IMR-90 (cell line): ENCODE data around the gene PYCR2. TPM values are rescaled to one million over a fixed set of nuclear protein-coding genes. Genes with fewer than 3 reads are reported as not detected.

Experiments
- ATAC-seq: fragments of 200-7000 bp; cut with Tn5 transposase; 2 replicates; pipeline ENCODE4 v1.9.1; 2020; ENCODE audit warnings: low read depth, mild to moderate bottlenecking, moderate library complexity
- BruUV-seq: library from RNA; stranded (reverse); fragments of 400-500 nt; replicated peaks from 2 replicates; lab custom pipeline; 2021; lab: Mats Ljungman, UMichigan
- CTCF ChIA-PET: fragments of 300-600 bp; formaldehyde crosslinking; extraction: SDS; loops from one replicate; lab custom pipeline; 2021; ENCODE audit warnings: antibody characterized with exemption; lab: Yijun Ruan, JAX
- POLR2A ChIA-PET: fragments of 300-600 bp; sonication (Branson Sonifier 250); formaldehyde crosslinking; loops from one replicate; lab custom pipeline; 2022; ENCODE audit warnings: antibody characterized with exemption; ENCODE audit not compliant: unreplicated experiment; lab: Charles Lee
- DNase-seq: peaks from one replicate; pipeline ENCODE4 v3.0.0; 2013
- H2AFZ ChIP-seq: replicated peaks from 2 replicates; pipeline ENCODE3; 2013; ENCODE audit warnings: low read length, mild to moderate bottlenecking; ENCODE audit not compliant: poor library complexity
- H2AK5ac ChIP-seq: 2 replicates; pipeline ENCODE4 v1.6.1; 2013; ENCODE audit warnings: low read depth, low read length, inconsistent platforms
- H2AK9ac ChIP-seq: replicated peaks from 2 replicates; pipeline ENCODE3; 2013; ENCODE audit warnings: mild to moderate bottlenecking, low read depth, low read length, moderate library complexity; ENCODE audit not compliant: poor library complexity
- H2BK120ac ChIP-seq: 2 replicates; pipeline ENCODE4 v1.6.1; 2013; ENCODE audit warnings: low read depth, low read length, inconsistent platforms
- H2BK15ac ChIP-seq: 3 replicates; pipeline ENCODE4 v1.6.1; 2013; ENCODE audit warnings: low read depth, low read length, inconsistent platforms
- H2BK20ac ChIP-seq: 2 replicates; pipeline ENCODE4 v1.6.1; 2013; ENCODE audit warnings: low read depth, mild to moderate bottlenecking, inconsistent platforms, low read length, moderate library complexity
- H2BK5ac ChIP-seq: 2 replicates; pipeline ENCODE4 v1.6.1; 2013; ENCODE audit warnings: mild to moderate bottlenecking, low read depth, low read length, inconsistent platforms; ENCODE audit not compliant: poor library complexity, severe bottlenecking
- H3K14ac ChIP-seq: replicated peaks from 2 replicates; pipeline ENCODE4 v1.6.1; 2013; ENCODE audit warnings: low read depth, low read length, inconsistent platforms
- H3K18ac ChIP-seq: 2 replicates; pipeline ENCODE4 v1.6.1; 2013; ENCODE audit warnings: low read depth, low read length, control low read depth
- H3K23ac ChIP-seq: 2 replicates; pipeline ENCODE4 v1.6.1; 2013; ENCODE audit warnings: low read depth, low read length, inconsistent platforms
- H3K27ac ChIP-seq: 2 replicates; pipeline ENCODE4 v1.5.1; 2013; ENCODE audit warnings: mild to moderate bottlenecking, control low read depth, low read length; ENCODE audit not compliant: insufficient read depth
- H3K27me3 ChIP-seq: 2 replicates; pipeline ENCODE4 v1.6.1; 2013; ENCODE audit warnings: low read length; ENCODE audit not compliant: control insufficient read depth, insufficient read depth
- H3K36me3 ChIP-seq: 2 replicates; pipeline ENCODE4 v1.6.1; 2013; ENCODE audit warnings: low read length, mixed read lengths; ENCODE audit not compliant: control insufficient read depth, insufficient read depth
- H3K4ac ChIP-seq: 2 replicates; pipeline ENCODE4 v1.6.1; 2013; ENCODE audit warnings: low read depth, low read length, inconsistent platforms
- H3K4me1 ChIP-seq: 2 replicates; pipeline ENCODE4 v1.6.1; 2013; ENCODE audit warnings: low read length, mixed read lengths; ENCODE audit not compliant: control insufficient read depth, insufficient read depth
- H3K4me2 ChIP-seq: 2 replicates; pipeline ENCODE4 v1.6.1; 2013; ENCODE audit warnings: low read depth, mild to moderate bottlenecking, control low read depth, low read length, moderate library complexity
- H3K4me3 ChIP-seq: 2 replicates; pipeline ENCODE4 v1.5.1; 2013; ENCODE audit warnings: low read depth, mild to moderate bottlenecking, control low read depth, low read length, moderate library complexity; ENCODE audit not compliant: insufficient read depth
- H3K56ac ChIP-seq: 2 replicates; pipeline ENCODE4 v1.6.1; 2013; ENCODE audit warnings: low read length, inconsistent platforms; ENCODE audit not compliant: insufficient read depth; ENCODE audit errors: extremely low read depth
- H3K79me1 ChIP-seq, 2 experiments: 2 replicates each; pipeline ENCODE4 v1.6.1; 2013; ENCODE audit warnings: low read length in 2 of 2, inconsistent platforms in 1 of 2, low read depth in 1 of 2
- H3K9ac ChIP-seq: 2 replicates; pipeline ENCODE4 v1.6.1; 2013; ENCODE audit warnings: low read depth, low read length, control low read depth
- H3K9me1 ChIP-seq: 2 replicates; pipeline ENCODE4 v1.6.1; 2013; ENCODE audit warnings: low read length, inconsistent platforms; ENCODE audit not compliant: insufficient read depth
- H3K9me3 ChIP-seq: 2 replicates; pipeline ENCODE4 v1.6.1; 2013; ENCODE audit warnings: low read length; ENCODE audit not compliant: control insufficient read depth, insufficient read depth
- H4K20me1 ChIP-seq: 2 replicates; pipeline ENCODE4 v1.6.1; 2013; ENCODE audit warnings: low read length, inconsistent platforms; ENCODE audit not compliant: insufficient read depth
- H4K5ac ChIP-seq: 2 replicates; pipeline ENCODE4 v1.6.1; 2013; ENCODE audit warnings: mild to moderate bottlenecking, low read depth, low read length, control low read depth
- H4K8ac ChIP-seq, 2 experiments: 2 replicates each; pipeline ENCODE4 v1.6.1; 2013; ENCODE audit warnings: low read depth in 2 of 2, low read length in 2 of 2, control low read depth in 1 of 2, inconsistent platforms in 1 of 2
- H4K91ac ChIP-seq: 2 replicates; pipeline ENCODE4 v1.6.1; 2013; ENCODE audit warnings: low read depth, low read length, inconsistent platforms; ENCODE audit not compliant: insufficient read depth
- BHLHE40 ChIP-seq: fragments of 150-350 bp; IDR thresholded peaks from 2 replicates; pipeline ENCODE4 v1.6.1; 2016; ENCODE audit warnings: mild to moderate bottlenecking, low read depth, low read length
- CEBPB ChIP-seq: IDR thresholded peaks from 2 replicates; pipeline ENCODE4 v1.6.1; 2012; ENCODE audit warnings: low read depth, low read length, improper control_type of control experiment
- MAZ ChIP-seq: IDR thresholded peaks from 2 replicates; pipeline ENCODE4 v1.6.1; 2012; ENCODE audit warnings: low read depth, mild to moderate bottlenecking, low read length, improper control_type of control experiment, moderate library complexity, borderline replicate concordance
- NFE2L2 ChIP-seq: fragments of 150-350 bp; IDR thresholded peaks from 2 replicates; pipeline ENCODE4 v1.6.1; 2016; ENCODE audit warnings: low read depth, mild to moderate bottlenecking, low read length
- WGBS, 2 experiments: methylation state at CpG; one replicate each; pipeline versions ENCODE4 v1.1.5 to v1.1.7; 2013; ENCODE audit warnings: missing lambda C conversion rate in 2 of 2; ENCODE audit not compliant: insufficient read length in 1 of 2; ENCODE audit errors: extremely low coverage in 2 of 2; 5-methylcytosine and 5-hydroxymethylcytosine counted together
- dilution Hi-C: fragments of 300-500 bp; cut with HindIII; formaldehyde crosslinking; loops from one replicate; pipeline ENCODE4 v1.14.3; 2018; ENCODE audit warnings: low sequenced_read_pairs; ENCODE audit not compliant: unreplicated experiment
- in situ Hi-C: fragments of 300-500 bp; cut with MboI; formaldehyde crosslinking; loops from 3 replicates; pipeline ENCODE4 v1.14.3; 2019; ENCODE audit warnings: low sequenced_read_pairs, inconsistent platforms, mixed read lengths
- intact Hi-C: fragments of 100-400 bp; cut with micrococcal nuclease; formaldehyde crosslinking; loops from 2 replicates; pipeline ENCODE4 v1.10.0; 2022
- polyA plus RNA-seq, 3 experiments: library from polyadenylated mRNA; depleted of rRNA; stranded (reverse); fragments of >200 nt; gene quantifications; 2 replicates each; pipeline ENCODE4 v1.2.3, GENCODE V29; 2012; ENCODE audit warnings: low replicate concordance in 1 of 3
- total RNA-seq: library from RNA; depleted of rRNA; stranded (reverse); fragments of >200 nt; gene quantifications from 2 replicates; pipeline ENCODE4 v1.2.3, GENCODE V29; 2012

PYCR2 gene
- total and polyA plus RNA-seq, 2 of the 4 experiments (the other 2 are of a cell fraction): 34.4 to 68.1 TPM

GRCh38 chr1:225942574-225942973 lies 18.5 kb upstream of the PYCR2 start:
- Histone ChIP-seq H3K9me3 (no peaks in the 10 kb centered on the region), H3K27ac (no peak overlapping the region), H3K79me1 (no peaks in the 10 kb centered on the region), H3K14ac (no peak overlapping the region), H3K4me3 (no peak overlapping the region), H4K20me1 (no peaks in the 10 kb centered on the region), H3K23ac (no peak overlapping the region), H2BK120ac (no peak overlapping the region), H2AK5ac (no peak overlapping the region), H3K27me3 (peaks cover 19% of the 10 kb centered on the region), H4K91ac (no peak overlapping the region), H3K4ac (no peak overlapping the region), H3K4me1 (no peaks in the 10 kb centered on the region), H3K9ac (no peak overlapping the region), H2BK15ac (no peak overlapping the region), H3K4me2 (no peak overlapping the region), H2AK9ac (no peak overlapping the region), H4K8ac (no peak overlapping the region), H2AFZ (no peak overlapping the region), H3K56ac (no peak overlapping the region), H2BK5ac (no peak overlapping the region), H3K18ac (no peak overlapping the region), H2BK20ac (no peak overlapping the region), H3K9me1 (no peaks in the 10 kb centered on the region), H4K5ac (no peak overlapping the region), H3K36me3 (no peaks in the 10 kb centered on the region)
- intact Hi-C loops: no loop called here
- ATAC-seq (no peak), DNase-seq (no peak)
- BruUV-seq: no TSS peak
- dilution Hi-C loops: no loop called here
- ChIA-PET CTCF (no interaction called here), POLR2A (no interaction called here)
- no peak for TF ChIP-seq MAZ
- no peak for TF ChIP-seq CEBPB
- no peak for TF ChIP-seq BHLHE40
- TF ChIP-seq NFE2L2: no peak
- WGBS, 2 experiments: 20% methylated on average over 1 of the region's 7 CpGs; no CpG with 5 or more reads in 1 of the 2 experiments
- in situ Hi-C loops: no loop called here
